ENCODE data around the gene MYLK2.

- TF ChIP-seq TEAD4 (IDR thresholded peaks at IDR 0.05) (no peak), USF1 (IDR thresholded peaks at IDR 0.05) (no peak), MAX (IDR thresholded peaks at IDR 0.05) (no peak), EGR1 (IDR thresholded peaks at IDR 0.05) (no peak), EP300 (IDR thresholded peaks at IDR 0.05; ENCODE audit: borderline replicate concordance) (no peak), RAD21 (IDR thresholded peaks at IDR 0.05; ENCODE audit: low read depth) (no peak), CEBPB (IDR thresholded peaks at IDR 0.05) (no peak), YY1 (IDR thresholded peaks at IDR 0.05; ENCODE audit: low read depth) (no peak), NFIC (IDR thresholded peaks at IDR 0.05) (no peak), TAF1 (IDR thresholded peaks at IDR 0.05; ENCODE audit: low read depth) (no peak), FOXM1 (IDR thresholded peaks at IDR 0.05; ENCODE audit: borderline replicate concordance, low read depth) (no peak), REST (IDR thresholded peaks at IDR 0.05; ENCODE audit: low read depth) (no peak), ZBTB7A (IDR thresholded peaks at IDR 0.05; ENCODE audit: low read depth) (no peak)
These were observed 14.9 kb downstream of the MYLK2 start for GRCh38 chr20:31833931-31834521.

All from Ishikawa (cell line).